Thyroid gland (tissue), 4 donors: ENCODE data around the gene CAMK1D. TPM values are rescaled to one million over a fixed set of nuclear protein-coding genes. Genes with fewer than 3 reads are reported as not detected.

ENCODE experiments used
- DNase-seq, 2 donors: peaks; one replicate each; pipeline ENCODE4 v3.0.0-alpha.2; 2019
- H3K27ac ChIP-seq, 3 donors: fragments of 200-600 bp; sonication (generic); 1 replicate in 2 of 3; 2 replicates in 1 of 3; pipeline ENCODE4 v1.5.1; 2016 to 2019; ENCODE audit warnings: mild to moderate bottlenecking in 1 of 3, moderate library complexity in 1 of 3
- H3K27me3 ChIP-seq: fragments of 200-600 bp; sonication (generic); one replicate; pipeline ENCODE4 v1.5.1; 2019
- H3K36me3 ChIP-seq, 2 donors: fragments of 200-600 bp; sonication (generic); one replicate each; pipeline ENCODE4 v1.5.1; 2016 to 2019
- H3K4me1 ChIP-seq, 2 donors: fragments of 200-600 bp; sonication (generic); one replicate each; pipeline ENCODE4 v1.5.1; 2017 to 2019
- H3K4me3 ChIP-seq, 3 donors: fragments of 200-600 bp; sonication (generic); replicated peaks in 1 of 3; 1 replicate in 2 of 3; 2 replicates in 1 of 3; pipeline ENCODE4 v1.5.1; 2016; ENCODE audit warnings: mild to moderate bottlenecking in 1 of 3
- H3K9me3 ChIP-seq: fragments of 200-600 bp; sonication (generic); one replicate; pipeline ENCODE4 v1.5.1; 2017
- POLR2A ChIP-seq, 2 donors: fragments of 450-650 bp; IDR thresholded peaks; one replicate each; pipeline ENCODE4 v1.6.1; 2017; ENCODE audit warnings: antibody characterized with exemption in 2 of 2, mild to moderate bottlenecking in 2 of 2, moderate library complexity in 1 of 2
- WGBS, 2 donors: methylation state at CpG; one replicate each; pipeline ENCODE4 v1.1.5; 2017; 5-methylcytosine and 5-hydroxymethylcytosine counted together
- intact Hi-C: fragments of 100-400 bp; cut with DNase I; formaldehyde crosslinking; loops from one replicate; pipeline ENCODE4 v1.15.1; 2023
- total RNA-seq, 4 donors: library from RNA; depleted of rRNA; stranded (reverse); fragments of >200 nt; gene quantifications; one replicate each; pipeline ENCODE4 v1.2.3, GENCODE V29; 2016
- TF ChIP-seq, protein P1 (sequence below), 6 experiments: fragments of 200-600 bp in 3 of 6; fragments of 450-650 bp in 3 of 6; sonication (generic) in 3 of 6; IDR thresholded peaks; one replicate each; pipeline ENCODE4 v1.5.1; 2016 to 2019; ENCODE audit warnings: antibody characterized with exemption in 6 of 6, mild to moderate bottlenecking in 2 of 6, inconsistent platforms in 1 of 6, moderate library complexity in 1 of 6

CAMK1D gene
- total RNA-seq, 4 donors from 2014 or later: 12.2 to 29.6 (median 17.4) TPM

DNA sequence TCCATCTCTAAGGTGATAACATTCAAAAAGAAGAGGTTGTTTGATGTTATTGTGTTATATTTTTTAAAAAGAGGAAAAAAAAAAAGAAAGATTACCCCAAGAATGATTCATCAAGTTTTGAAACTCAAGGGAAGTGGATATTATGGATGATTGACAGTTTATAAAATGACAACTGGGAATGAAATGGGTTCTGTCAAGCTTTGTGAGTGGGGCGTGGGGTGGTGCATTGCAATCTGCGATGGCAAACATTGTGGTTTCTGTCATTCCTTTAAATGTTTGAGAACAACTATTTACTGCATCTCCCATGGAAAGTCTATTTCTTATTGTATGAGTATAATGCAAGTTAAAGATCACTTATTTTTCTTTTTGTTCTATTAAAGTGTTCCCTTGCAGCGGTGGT, 355.1 kb downstream of the CAMK1D start:
- 96 to 97% methylated on average over 3 of the region's 3 CpGs for WGBS, 2 donors
- peaks cover 20 to 49% of the 10 kb centered on the region in 2 donors for H3K4me1 ChIP-seq

DNA sequence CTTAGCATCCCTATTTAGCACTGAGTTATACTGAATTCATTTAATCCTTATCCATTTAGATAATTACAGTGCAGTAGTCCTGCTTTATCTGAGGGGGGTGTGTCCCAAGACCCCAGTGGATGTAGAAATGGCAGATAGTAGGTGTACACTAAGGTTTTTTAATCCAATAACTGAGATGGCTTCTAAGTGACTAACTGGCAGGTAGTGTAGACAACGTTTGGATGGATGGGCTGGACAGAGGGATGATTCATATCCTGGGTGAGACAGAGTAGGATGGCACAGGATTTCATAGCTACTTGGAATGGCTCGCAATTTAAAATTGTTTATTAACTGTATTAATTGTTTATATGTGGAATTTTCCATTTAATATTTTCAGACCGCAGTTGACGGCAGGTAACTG, 356.6 kb downstream of the CAMK1D start:
- Histone ChIP-seq H3K4me3 (no peak overlapping the region), H3K27ac (peak overlapping the region in 1 of 3 donors; percentile 82), H3K9me3 (no peaks in the 10 kb centered on the region), H3K27me3 (no peaks in the 10 kb centered on the region), H3K4me1 (peaks cover 23 to 58% of the 10 kb centered on the region in 2 donors), H3K36me3 (no peaks in the 10 kb centered on the region)
- TF ChIP-seq, protein P1, sequence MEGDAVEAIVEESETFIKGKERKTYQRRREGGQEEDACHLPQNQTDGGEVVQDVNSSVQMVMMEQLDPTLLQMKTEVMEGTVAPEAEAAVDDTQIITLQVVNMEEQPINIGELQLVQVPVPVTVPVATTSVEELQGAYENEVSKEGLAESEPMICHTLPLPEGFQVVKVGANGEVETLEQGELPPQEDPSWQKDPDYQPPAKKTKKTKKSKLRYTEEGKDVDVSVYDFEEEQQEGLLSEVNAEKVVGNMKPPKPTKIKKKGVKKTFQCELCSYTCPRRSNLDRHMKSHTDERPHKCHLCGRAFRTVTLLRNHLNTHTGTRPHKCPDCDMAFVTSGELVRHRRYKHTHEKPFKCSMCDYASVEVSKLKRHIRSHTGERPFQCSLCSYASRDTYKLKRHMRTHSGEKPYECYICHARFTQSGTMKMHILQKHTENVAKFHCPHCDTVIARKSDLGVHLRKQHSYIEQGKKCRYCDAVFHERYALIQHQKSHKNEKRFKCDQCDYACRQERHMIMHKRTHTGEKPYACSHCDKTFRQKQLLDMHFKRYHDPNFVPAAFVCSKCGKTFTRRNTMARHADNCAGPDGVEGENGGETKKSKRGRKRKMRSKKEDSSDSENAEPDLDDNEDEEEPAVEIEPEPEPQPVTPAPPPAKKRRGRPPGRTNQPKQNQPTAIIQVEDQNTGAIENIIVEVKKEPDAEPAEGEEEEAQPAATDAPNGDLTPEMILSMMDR (IDR thresholded peaks at IDR 0.05): no peak
- no peak for TF ChIP-seq POLR2A (IDR thresholded peaks at IDR 0.05)
- intact Hi-C loops: loop anchor here (10.0 kb wide), 1 partner anchor 199 kb away; no protein-coding TSS in a partner anchor
- WGBS, 2 donors: 95% methylated on average over 4 of the region's 4 CpGs
- no peak for DNase-seq

More for the DNA sequence above, 355.1 kb downstream of the CAMK1D start:
- no peaks in the 10 kb centered on the region for H3K36me3 ChIP-seq
- H3K9me3 ChIP-seq: no peaks in the 10 kb centered on the region
- H3K4me3 ChIP-seq: no peak overlapping the region
- intact Hi-C loops: loop anchor here (10.0 kb wide), 1 partner anchor 200 kb away; no protein-coding TSS in a partner anchor
- TF ChIP-seq, protein P1 (IDR thresholded peaks at IDR 0.05): no peak
- no peak for TF ChIP-seq POLR2A (IDR thresholded peaks at IDR 0.05)
- no peak for DNase-seq
- H3K27ac ChIP-seq: no peak overlapping the region
- no peaks in the 10 kb centered on the region for H3K27me3 ChIP-seq

DNA sequence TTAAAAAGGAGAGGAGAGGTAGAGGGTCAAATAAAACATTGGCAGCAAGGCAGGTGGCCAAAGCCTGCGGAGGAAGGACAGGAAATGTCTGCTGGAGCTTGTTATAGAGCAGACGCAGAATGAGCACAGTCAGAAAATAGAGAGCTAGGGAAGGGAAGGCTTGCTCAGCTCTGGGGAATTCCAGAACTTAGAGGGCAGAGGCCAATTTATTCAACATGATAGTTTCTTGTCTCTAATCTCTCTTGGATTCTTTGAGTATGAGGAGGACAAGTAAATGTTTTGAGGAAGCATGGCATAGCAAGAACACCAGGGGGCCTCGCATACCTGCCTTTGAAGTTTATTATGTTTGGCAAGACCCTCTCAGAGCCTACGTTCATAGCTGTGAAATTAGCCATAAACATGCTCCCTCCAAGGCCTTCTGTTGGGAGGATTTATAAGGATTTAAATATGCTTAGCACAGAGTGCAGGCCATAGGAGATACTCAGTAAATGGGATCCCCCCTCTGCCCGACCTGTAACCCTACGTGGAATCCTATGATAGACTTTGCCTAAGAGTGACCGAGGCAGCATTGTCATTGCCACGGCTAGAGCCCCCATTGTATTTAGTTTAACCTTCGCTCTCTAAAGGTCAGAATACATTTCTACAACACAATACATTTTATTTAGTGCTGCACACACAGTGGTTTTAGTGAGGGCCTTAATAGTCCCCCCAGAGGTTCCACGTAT, 358.3 kb downstream of the CAMK1D start:
- peak; percentile 34 to 49 for DNase-seq
- WGBS, 2 donors: 48 to 56% methylated on average over 10 of the region's 10 CpGs
- Histone ChIP-seq H3K36me3 (no peaks in the 10 kb centered on the region), H3K27ac (peak overlapping the region; percentile 63 to 82 (median 77)), H3K9me3 (no peaks in the 10 kb centered on the region), H3K4me3 (no peak overlapping the region), H3K27me3 (no peaks in the 10 kb centered on the region), H3K4me1 (peaks cover 21 to 47% of the 10 kb centered on the region in 2 donors)
- intact Hi-C loops: loop anchor here (10.0 kb wide), 1 partner anchor 197 kb away; no protein-coding TSS in a partner anchor
- no peak for TF ChIP-seq POLR2A (IDR thresholded peaks at IDR 0.05)
- TF ChIP-seq, protein P1 (IDR thresholded peaks at IDR 0.05): peak in 4 of 6 experiments; percentile 36 to 42 (median 41)

DNA sequence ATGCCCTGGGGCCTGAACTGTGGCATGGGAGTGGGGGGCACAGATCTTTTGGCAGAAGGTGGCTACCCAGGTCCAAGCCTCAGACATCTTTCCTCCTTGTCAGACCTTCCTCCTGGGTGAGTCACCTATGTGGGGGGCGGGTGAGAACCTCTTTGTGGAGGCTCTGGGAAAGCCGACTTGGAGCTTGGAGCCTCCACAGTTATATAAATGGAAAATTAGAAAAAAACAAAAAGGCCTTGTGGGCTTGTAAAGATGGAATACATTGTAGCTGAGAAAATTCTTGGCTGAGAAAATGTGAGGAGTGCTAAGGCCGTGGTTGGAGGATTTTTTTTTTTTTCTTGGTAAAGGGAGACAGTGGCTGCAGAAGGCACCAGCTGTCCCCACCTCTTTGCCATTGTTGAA, 359.7 kb downstream of the CAMK1D start:
- Histone ChIP-seq H3K9me3 (no peaks in the 10 kb centered on the region), H3K27me3 (no peaks in the 10 kb centered on the region), H3K4me3 (no peak overlapping the region), H3K4me1 (peaks cover 21 to 40% of the 10 kb centered on the region in 2 donors), H3K27ac (peak overlapping the region in 1 of 3 donors; percentile 82), H3K36me3 (no peaks in the 10 kb centered on the region)
- intact Hi-C loops: loop anchor here (10.0 kb wide), 1 partner anchor 196 kb away; no protein-coding TSS in a partner anchor
- no peak for TF ChIP-seq POLR2A (IDR thresholded peaks at IDR 0.05)
- TF ChIP-seq, protein P1 (IDR thresholded peaks at IDR 0.05): no peak
- DNase-seq: no peak
- WGBS, 2 donors: 68 to 69% methylated on average over 3 of the region's 3 CpGs

DNA sequence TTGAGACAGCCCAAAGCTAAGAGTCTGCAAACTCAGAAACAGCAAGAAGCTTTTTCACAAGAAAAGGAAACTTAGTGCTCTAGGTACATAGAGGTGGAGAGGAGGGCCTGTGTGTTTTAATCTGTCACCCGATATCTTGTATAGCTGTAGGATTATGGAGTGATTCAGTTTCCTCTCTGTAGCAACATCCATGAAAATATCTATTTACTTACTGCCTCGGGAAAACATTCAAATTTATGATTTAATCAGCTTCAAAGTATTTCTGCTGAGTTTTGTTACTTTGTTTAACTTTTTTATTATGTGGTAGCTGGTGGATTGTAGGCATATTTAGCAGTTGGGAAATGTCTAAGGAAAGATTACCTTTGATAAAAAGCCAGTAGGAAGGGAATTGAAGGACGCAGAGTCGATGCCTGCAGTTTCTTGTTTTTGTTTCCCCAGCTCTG, 360.2 kb downstream of the CAMK1D start:
- Histone ChIP-seq H3K4me1 (peaks cover 21 to 39% of the 10 kb centered on the region in 2 donors), H3K27ac (no peak overlapping the region), H3K4me3 (no peak overlapping the region), H3K9me3 (no peaks in the 10 kb centered on the region), H3K27me3 (no peaks in the 10 kb centered on the region), H3K36me3 (no peaks in the 10 kb centered on the region)
- 71 to 81% methylated on average over 4 of the region's 4 CpGs for WGBS, 2 donors
- no peak for DNase-seq
- TF ChIP-seq, protein P1 (IDR thresholded peaks at IDR 0.05): no peak
- no peak for TF ChIP-seq POLR2A (IDR thresholded peaks at IDR 0.05)
- intact Hi-C loops: loop anchor here (10.0 kb wide), 1 partner anchor 195 kb away; no protein-coding TSS in a partner anchor
